GM19035 (cell line): ENCODE measurements around the gene OVOL2.
"Not testable (repeated sequence)": the region's sequence is repeated elsewhere in the genome, so short reads cannot be mapped to it uniquely, and the experiment has no call there.

Experiments used
- ATAC-seq: cut with Tn5 transposase; IDR thresholded peaks from one replicate; pipeline ENCODE4 v1.9.1; 2021; ENCODE audit not compliant: unreplicated experiment

Gene OVOL2

DNA sequence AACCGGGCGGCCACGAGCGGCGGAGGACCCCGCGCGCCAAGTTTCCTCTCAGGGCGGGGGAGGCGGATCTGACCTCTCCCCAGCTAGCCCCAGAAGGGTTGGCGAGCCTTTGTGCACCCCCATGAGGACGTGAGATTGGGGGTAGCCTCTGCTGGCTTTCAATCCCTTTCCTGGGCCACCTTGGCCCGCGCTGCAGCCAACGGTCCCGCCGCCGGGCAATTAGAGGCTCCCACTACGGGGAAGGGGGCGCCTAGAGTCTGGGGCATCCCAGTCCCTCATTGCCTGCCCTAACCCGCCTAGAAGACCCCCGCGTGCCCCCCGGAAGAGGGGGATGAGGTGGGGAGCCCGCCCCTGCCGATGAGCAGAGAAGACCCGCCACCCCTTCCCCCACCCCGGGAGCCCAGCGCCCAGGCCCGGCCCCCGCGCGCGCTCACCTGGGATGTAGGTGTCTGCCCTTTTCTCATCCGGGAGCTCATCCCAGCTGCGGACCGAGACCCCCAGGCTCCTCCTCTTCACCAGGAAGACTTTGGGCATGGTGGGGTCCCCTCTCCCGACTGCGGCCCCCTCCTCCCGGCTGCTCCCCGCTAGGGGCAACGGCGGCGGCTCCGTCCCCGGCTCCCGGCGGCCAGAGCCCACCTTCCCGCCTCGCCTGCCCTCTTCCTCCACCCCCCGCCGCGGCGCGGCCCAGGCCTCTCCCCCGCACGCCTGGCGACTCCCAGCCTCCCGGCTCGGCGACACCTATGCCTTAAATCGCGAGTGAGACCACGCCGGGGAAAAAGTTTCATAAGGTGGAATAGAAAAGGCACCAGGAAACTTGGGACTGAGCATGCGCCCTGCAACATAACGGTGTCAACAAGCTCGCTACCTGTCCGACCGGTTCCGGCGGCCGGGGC, at the start of gene OVOL2:
Gene OVOL2, minus strand, starts transcription at position 816 of the 893 bp plus-strand sequence. Its CDS starts 282 bp downstream, at position 534.
- no peak for ATAC-seq

DNA sequence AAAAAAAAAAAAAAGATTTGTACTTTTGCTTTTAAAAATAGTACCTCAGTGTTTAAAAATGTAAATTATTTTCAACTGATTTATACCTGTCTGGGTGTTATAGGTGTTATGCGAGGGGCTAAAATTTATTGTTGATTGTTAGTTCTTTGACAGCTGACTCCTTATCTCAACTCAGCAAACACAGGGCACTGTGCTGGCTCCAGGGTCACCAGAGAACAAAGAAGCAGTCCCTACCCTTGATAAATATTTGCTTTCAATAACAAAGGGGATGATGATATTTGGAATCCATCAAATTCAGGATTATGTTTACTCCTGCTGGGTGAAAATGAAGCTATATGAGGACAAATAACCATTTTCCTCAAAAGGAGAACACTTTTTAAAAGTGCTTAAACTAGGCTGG, 45.8 kb upstream of the OVOL2 start:
- ATAC-seq: no peak

DNA sequence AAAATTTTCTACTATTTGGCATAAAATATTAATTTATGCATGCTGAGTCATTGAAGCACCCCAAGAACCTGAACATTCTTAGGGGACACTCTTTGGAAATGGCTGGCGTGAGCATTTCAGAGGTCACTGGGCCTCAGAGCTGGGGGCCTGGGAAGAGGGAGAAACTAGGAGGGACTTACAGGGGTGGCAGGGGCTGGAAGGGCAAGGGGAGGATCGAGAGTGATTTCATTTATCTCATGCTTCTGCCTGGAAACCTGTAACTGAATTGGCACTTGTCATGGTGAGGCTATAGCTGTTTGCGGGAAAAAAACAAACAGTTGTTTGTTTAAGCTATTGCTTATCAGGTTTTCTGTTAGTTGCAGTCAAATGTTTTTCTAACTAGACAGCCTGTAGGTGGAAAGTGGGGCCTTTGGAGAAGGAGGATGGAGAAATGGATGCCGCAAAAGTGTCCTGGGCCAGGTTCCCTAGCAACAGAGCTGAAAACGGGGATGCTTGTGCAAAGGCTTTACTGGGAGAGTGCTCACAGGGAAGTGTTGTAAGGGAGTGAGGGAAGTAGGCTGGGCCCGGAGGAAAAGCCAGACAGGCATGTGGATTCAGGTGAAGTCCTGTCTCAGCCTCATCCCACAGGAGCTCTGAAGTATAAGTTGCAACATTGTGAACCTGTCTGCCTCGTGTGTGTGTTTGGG, 43.6 kb upstream of the OVOL2 start:
- no peak for ATAC-seq

DNA sequence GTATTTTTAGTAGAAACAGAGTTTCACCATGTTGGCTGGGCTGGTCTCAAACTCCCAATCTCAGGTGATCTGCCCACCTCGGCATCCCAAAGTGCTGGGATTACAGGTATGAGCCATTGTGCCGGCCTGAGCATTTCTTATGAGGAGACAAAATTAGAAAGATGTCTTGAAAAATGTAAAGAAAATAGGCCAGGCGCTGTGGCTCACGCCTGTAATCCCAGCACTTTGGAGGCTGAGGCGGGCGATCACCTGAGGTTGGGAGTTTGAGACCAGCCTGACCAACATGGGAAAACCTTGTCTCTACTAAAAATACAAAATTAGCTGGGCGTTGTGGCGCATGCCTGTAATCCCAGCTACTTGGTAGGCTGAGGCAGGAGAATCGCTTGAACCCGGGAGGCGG, 42.9 kb upstream of the OVOL2 start:
- not testable (repeated sequence) for ATAC-seq

DNA sequence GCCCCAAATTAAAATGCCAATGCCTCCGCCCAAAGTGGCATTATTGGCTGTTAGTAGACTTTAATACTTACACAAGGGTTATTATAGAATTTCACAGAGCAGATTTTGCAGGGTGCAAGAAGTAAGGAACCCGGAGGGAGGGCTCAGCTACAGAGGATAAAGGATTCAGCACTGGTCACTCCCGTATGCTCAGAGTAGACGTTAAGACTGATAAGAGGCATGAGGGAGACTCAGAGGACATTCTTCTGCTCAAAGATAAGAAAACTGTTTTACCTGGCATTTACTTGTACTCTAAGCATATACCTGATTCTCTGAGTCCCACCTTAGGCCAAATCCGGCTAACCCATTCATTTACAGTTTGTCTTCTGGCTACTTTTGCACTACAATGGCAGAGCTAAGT, 36.5 kb upstream of the OVOL2 start:
- ATAC-seq: no peak

DNA sequence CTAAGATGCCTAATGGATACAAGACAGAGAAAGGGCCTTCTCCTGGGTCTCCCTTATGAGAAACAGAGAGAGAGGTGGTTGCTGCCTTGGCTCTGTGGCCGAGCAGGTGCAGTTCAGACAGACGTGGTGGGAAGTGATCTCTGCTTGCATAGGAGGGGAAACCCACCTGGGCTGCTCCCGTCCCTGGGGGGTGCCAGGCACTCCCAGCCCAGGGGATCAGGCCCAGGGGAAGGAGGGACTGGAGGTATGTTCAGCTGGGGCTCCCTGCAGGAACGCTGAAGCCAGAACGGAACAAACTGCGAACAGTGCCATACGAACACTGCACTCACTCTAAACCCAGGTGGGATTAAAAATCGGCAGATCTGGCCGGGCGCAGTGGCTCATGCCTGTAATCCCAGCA, 35.7 kb upstream of the OVOL2 start:
- no peak for ATAC-seq

DNA sequence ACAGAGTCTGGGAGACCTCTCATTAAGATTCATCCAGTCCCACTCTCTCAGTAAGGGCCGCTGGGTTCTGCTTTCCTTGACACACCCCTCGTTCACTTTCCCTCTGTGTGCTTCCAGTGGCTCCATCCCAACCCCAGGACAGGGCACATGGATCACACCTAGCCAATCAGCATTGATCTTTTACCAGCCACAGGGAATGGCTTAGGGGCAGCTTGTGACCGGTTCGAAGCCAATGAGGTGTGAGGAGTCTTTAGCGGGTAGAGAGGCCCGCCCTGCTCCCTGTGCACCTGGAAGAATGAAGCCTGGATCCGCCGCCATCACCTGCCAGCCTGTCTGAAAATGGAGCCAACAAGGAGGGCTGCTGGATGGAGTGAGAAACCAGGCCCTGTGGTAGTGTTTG, 35.2 kb upstream of the OVOL2 start:
- no peak for ATAC-seq

DNA sequence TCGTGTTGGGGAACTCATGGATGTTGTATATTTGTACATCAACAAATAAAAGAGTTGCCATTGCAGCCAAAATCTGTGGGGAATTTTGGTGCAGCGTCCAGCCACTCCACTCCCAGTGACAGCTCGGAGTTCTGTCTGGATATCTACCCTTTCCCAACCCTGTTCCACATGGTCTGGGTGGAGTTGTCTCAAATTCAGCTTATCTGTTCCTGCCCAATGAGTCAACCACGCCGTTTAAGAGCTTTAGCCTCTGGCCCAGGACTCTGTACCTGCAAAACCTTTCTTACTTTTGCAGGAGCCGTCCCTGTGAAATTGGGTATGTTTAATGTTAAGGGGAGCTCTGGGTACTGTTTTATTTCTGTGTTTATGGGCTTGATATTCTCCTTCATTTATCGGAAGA, 33.9 kb upstream of the OVOL2 start:
- ATAC-seq: no peak

DNA sequence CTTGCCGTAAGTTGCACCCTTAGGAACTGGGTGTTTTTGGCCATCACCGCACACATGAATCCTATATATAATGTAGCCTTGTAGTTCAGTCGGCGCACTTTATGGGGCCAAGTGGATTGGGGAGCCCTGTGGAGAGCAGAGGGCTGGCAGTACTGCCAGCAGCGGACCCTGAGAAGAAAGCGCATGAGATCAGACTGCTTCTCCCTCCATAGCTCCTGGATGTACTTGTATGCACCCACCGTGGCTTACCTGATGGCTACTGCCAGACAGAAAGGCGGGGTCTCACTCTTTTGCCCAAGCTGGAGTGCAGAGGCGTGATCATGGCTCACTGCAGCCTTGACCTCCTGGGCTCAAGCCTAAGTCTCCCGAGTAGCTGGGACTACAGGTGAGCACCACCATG, 32.8 kb upstream of the OVOL2 start:
- no peak for ATAC-seq

DNA sequence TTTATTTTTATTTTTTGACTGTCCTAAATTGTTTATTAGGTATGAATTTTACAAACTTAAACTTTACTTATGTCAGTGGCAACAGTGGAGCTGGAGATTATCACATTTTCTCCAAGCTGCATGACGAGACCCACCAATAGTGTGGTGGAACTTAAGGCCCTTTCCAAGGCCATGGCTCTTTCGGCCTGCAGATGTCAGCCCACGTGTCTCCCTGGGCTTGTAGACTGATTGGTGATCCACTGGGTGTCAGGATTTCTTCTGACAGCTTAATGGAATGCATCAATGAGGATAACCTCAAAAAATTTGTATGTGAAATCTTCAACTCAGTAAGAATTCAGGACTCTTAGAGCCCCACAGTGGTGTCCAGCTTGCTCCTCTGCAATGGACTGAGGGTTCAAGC, 32.3 kb upstream of the OVOL2 start:
- ATAC-seq: no peak

DNA sequence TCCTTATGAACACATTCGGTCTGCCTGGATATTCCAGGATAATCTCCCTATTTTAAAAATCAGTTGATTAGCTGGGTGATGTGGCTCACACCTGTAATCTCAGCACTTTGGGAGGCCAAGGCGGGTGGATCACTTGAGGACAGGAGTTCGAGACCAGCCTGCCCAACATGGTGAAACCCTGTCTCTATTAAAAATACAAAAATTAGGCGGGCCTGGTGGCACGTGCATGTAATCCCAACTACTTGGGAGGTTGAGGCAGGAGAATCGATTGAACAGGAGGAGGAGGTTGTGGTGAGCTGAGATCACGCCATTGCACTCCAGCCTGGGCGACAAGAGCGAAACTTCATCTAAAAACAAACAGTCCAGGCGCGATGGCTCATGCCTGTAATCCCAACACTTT, 31.1 kb upstream of the OVOL2 start:
- not testable (repeated sequence) for ATAC-seq

DNA sequence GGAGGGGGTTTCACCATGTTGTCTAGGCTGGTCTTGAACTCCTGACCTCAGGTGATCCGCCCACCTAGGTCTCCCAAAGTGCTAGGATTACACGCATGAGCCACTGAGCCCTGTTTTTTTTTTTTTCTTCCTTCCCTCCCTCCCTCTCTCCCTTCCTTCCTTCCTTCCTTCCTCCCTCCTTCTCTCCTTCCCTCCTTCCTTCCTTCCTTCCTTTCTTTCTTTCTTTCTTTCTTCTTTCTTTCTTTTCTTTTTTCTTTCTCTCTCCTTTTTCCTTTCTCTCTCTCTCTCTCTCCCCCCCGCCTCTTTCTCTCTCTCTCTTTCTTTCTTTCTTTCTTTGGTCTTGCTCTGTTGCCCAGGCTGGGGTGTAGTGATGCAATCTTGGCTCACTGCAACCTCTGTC, 30.6 kb upstream of the OVOL2 start:
- ATAC-seq: not testable (repeated sequence)

DNA sequence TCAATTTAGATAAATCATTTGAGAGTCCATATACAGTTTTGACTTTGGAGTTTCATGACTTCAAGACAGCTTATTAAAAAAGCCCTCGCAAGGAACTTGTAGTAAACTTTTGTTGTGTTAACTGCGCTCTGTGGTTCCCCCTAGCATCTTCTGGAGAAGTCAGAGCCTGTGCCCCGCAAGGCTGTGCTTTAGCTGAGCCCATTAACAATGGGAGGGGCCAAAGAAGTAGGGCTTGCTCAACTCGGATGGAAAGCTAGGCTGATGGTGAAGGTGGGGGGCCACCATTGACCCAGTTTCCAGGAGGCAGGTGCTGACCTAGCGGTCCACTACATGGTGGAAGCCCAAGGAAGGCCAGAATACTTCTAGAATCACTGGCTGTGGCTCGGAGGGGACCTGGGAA, 29.3 kb upstream of the OVOL2 start:
- ATAC-seq: no peak

DNA sequence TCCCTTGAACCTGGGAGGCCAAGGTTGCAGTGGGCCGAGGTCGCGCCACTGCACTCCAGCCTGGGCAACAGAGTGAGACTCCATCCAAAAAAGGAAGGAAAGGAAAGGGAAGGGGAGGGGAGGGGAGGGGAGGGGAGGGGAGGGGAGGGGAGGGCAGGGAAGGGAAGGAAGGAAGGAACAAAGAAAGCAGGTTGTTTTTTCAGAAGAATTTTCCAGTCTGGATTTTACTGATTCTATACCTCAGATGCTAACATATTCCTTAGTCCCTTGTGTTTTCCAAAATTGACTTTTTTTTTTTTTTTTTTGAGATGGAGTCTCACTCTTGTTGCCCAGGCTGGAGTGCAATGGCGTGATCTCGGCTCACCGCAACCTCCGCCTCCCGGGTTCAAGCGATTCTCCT, 23.1 kb upstream of the OVOL2 start:
- ATAC-seq: not testable (repeated sequence)

DNA sequence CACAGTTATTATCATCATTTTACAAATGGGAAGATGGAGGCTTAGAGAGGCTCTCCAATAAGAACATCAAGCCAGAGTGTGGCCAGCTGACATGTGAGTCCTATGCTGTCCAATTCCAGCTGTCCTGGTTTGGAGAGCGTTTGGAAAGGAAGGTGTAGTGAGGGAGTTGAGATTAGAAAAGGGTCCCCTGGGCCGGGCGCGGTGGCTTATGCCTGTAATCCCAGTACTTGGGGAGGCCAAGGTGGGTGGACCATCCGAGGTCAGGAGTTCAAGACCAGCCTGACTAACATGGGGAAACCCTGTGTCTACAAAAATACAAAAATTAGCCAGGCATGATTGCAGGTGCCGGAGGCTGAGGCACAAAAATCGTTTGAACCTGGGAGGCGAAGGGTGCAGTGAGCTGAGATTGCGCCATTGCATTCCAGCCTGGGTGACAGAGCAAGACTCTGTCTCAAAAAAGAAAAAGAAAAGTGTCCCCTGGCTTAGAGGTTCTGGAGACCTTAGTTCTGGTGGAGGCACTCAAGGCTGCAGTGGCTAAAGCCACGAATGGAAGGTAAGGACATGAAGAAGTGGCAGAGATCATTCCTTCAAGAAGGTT, 22.1 kb upstream of the OVOL2 start:
- no peak for ATAC-seq

DNA sequence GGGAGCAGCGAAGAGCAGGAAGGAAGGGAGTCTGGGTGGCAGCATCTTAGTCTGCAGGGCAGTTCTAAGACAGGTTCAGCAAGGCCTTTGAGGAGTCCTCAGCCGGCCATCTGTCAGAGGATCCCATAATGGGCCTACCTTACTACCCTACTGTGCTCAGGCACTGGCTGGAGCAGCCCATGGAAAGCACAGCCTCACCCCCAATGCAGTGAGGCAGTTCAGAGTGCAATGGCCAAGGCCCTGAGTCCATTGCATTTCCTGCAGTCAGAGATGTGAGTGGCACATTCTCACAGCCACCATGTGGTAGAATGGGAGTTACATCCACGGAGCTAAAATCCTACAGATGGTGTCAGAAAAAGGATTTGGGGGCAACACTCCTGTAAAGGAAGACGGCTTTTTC, 19.4 kb upstream of the OVOL2 start:
- no peak for ATAC-seq

DNA sequence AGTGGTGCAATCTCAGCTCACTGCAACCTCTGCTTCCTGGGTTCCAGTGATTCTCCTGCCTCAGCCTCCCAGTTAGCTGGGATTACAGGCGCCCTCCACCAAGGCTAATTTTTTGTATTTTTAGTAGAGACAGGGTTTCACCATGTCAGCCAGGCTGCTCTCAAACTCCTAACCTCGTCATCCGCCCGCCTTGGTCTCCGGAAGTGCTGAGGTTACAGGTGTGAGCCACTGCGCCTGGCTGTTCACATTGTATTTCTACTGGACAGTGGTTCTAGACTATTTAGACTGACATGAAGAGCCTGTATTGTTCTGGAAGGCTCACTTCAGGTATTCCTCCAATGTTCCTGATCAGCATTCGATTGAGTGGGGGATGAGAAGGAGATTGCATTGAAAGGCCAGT, 14.8 kb upstream of the OVOL2 start:
- ATAC-seq: no peak

DNA sequence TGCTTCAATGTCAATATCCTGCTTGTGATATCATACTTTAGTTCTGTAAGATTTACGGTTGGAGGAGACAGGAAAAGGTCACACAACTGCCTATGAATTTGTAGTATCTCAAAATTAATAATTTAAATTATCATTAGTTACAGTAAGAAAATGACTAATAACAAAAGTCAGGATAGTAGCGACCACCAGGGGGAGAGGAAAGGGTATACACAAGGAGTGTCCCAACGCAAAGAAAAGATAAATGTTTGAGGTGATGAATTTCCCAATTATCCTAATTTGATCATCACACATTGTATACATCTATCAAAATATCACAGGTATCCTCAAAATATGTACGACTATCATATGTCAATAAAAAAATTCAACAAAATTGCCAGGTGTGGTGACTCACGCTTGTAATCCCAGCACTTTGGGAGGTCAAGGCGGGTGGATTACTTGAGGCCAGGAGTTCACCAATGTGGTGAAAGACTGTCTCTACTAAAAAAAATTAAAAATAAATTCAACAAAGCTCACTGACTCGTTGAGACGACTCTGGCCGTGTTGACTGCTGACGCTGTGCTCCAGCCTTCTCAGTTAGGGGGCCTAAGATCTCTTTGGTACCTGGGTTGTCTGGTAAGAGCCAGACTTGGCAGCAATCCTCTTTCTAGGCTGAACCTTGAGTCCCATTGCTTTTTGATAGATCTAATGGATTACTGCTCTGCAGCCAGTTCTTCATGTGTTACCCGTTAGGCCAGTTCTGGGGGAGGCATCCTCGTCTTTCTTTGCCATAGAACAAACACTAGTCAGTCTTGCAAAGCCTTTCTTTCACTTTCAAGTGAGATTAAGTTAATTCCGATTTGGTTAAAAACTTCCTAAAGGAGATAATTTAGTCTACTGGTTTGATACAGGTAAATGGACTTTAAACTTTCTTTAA, 9.0 kb upstream of the OVOL2 start:
- no peak for ATAC-seq

DNA sequence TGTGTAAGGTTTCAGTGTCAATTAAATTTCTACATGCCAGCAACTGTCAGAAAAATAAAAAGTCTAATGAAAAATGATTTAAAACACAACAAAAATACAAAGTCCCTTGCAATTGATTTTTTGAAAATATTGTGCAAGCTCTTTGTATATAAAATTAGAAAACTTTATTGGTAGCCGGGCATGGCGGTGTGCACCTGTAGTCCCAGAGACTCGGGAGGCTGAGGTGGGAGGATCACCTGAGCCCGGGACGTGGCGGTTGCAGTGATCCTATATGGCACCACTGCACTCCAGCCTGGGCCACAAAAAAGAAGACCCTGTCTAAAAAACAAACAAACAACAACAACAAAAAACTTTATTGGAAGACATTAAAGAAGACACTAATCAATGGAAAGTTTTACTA, 6.0 kb upstream of the OVOL2 start:
- no peak for ATAC-seq

DNA sequence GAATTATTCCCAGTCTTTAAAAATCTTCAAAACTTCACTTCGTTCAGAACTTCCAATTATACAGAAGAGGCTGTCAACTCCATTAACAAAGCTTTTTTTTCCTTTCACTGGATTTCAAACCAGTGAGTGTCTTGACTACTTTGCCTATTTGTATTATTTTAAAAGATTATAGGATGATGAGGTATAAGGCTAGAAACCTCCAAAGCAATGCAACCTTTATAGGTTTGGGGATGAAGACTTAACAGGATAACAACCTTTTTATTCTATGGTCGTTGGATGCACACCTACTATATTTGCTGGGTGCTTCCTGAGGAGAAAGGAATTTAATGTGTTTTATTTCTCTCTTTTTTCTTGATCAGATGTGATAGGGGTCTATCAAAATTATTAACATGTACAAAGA, 1.9 kb upstream of the OVOL2 start:
- no peak for ATAC-seq
